Smooth muscle cell (in vitro differentiated cells): ENCODE results near the gene KIAA1958. TPM values are rescaled to one million over a fixed set of nuclear protein-coding genes. Genes with fewer than 3 reads are reported as not detected.
"Not testable (repeated sequence)": the region's sequence is repeated elsewhere in the genome, so short reads cannot be mapped to it uniquely, and the experiment has no call there.

Experiments
- DNase-seq: peaks from one replicate; lab custom pipeline; 2025; ENCODE audit not compliant: unreplicated experiment; lab: John Stamatoyannopoulos, UW
- H2AFZ ChIP-seq: fragments of 200-600 bp; sonication (generic); 2 replicates; pipeline ENCODE4 v1.6.0; 2016; ENCODE audit warnings: antibody characterized with exemption, low read depth, mild to moderate bottlenecking
- H3F3A ChIP-seq: fragments of 200-600 bp; sonication (generic); 2 replicates; pipeline ENCODE4 v1.6.0; 2017; ENCODE audit warnings: antibody characterized with exemption, low read depth
- H3K27ac ChIP-seq: fragments of 200-600 bp; sonication (generic); 2 replicates; pipeline ENCODE4 v1.5.1; 2016; ENCODE audit warnings: low read depth, mild to moderate bottlenecking
- H3K27me3 ChIP-seq: fragments of 200-600 bp; sonication (generic); 2 replicates; pipeline ENCODE4 v1.6.1; 2016; ENCODE audit warnings: low read depth, mild to moderate bottlenecking
- H3K36me3 ChIP-seq: fragments of 200-600 bp; sonication (generic); 2 replicates; pipeline ENCODE4 v1.5.1; 2016; ENCODE audit warnings: low read depth
- H3K4me1 ChIP-seq: fragments of 200-600 bp; sonication (generic); 2 replicates; pipeline ENCODE4 v1.5.1; 2016; ENCODE audit warnings: low read depth
- H3K4me2 ChIP-seq: fragments of 200-600 bp; sonication (generic); 2 replicates; pipeline ENCODE4 v1.6.0; 2016; ENCODE audit warnings: mild to moderate bottlenecking
- H3K4me3 ChIP-seq: fragments of 200-600 bp; sonication (generic); 2 replicates; pipeline ENCODE4 v1.5.1; 2016; ENCODE audit warnings: mild to moderate bottlenecking
- H3K79me2 ChIP-seq: fragments of 200-600 bp; sonication (generic); 2 replicates; pipeline ENCODE4 v1.6.0; 2016; ENCODE audit warnings: low read depth, mild to moderate bottlenecking
- H3K9ac ChIP-seq: fragments of 200-600 bp; sonication (generic); 2 replicates; pipeline ENCODE4 v1.6.0; 2016; ENCODE audit warnings: low read depth
- H3K9me3 ChIP-seq: fragments of 200-600 bp; sonication (generic); replicated peaks from 2 replicates; pipeline ENCODE4 v1.5.1; 2016; ENCODE audit warnings: low read depth
- H4K20me1 ChIP-seq: fragments of 200-600 bp; sonication (generic); 2 replicates; pipeline ENCODE4 v1.6.0; 2016; ENCODE audit warnings: low read depth
- CTCF ChIP-seq: fragments of 200-600 bp; sonication (generic); IDR thresholded peaks from 2 replicates; pipeline ENCODE4 v1.5.1; 2017; ENCODE audit warnings: borderline replicate concordance, mild to moderate bottlenecking, antibody characterized with exemption; ENCODE audit not compliant: insufficient read depth, poor library complexity, severe bottlenecking
- WGBS: methylation state at CpG from one replicate; pipeline ENCODE4 v1.1.7; 2016; ENCODE audit warnings: low lambda C conversion rate; 5-methylcytosine and 5-hydroxymethylcytosine counted together
- polyA plus RNA-seq: library from polyadenylated mRNA; unstranded; fragments of >200 nt; fragmentation: Nextera tagmentation; extraction: Ambion mirVana; gene quantifications from 2 replicates; pipeline ENCODE4 v1.2.1, GENCODE V29; 2016
- total RNA-seq: library from RNA; depleted of rRNA; stranded (reverse); fragments of >200 nt; gene quantifications from 2 replicates; pipeline ENCODE4 v1.2.3, GENCODE V29; 2014

Gene KIAA1958
- total and polyA plus RNA-seq, 2 experiments from 2014 or later = 1.1 to 1.8 TPM

- H3K27ac ChIP-seq = no peak overlapping the region
- no peaks in the 10 kb centered on the region for H4K20me1 ChIP-seq
- no peaks in the 10 kb centered on the region for H3K9me3 ChIP-seq
- no peak for TF ChIP-seq CTCF
- no peaks in the 10 kb centered on the region for H3K79me2 ChIP-seq
- no peaks in the 10 kb centered on the region for H3F3A ChIP-seq
- no peak overlapping the region for H3K9ac ChIP-seq
- H3K4me3 ChIP-seq = no peak overlapping the region
- no peak overlapping the region for H2AFZ ChIP-seq
- H3K36me3 ChIP-seq = no peaks in the 10 kb centered on the region
- DNase-seq = no peak
- H3K27me3 ChIP-seq = no peaks in the 10 kb centered on the region
- no peak overlapping the region for H3K4me2 ChIP-seq
- no peaks in the 10 kb centered on the region for H3K4me1 ChIP-seq
- WGBS = 95% methylated on average over 4 of the region's 4 CpGs
These were observed 100.0 kb downstream of the KIAA1958 start for GRCh38 chr9:112586599-112587155.

- H3K4me2 ChIP-seq, H3K4me1 ChIP-seq, H3K9me3 ChIP-seq, DNase-seq, H3K27me3 ChIP-seq, H3K9ac ChIP-seq, H3K27ac ChIP-seq, H4K20me1 ChIP-seq, H2AFZ ChIP-seq, H3F3A ChIP-seq, H3K36me3 ChIP-seq, H3K4me3 ChIP-seq, H3K79me2 ChIP-seq: not testable (repeated sequence)
- 94% methylated on average over 8 of the region's 8 CpGs for WGBS
These were observed 105.2 kb downstream of the KIAA1958 start for GRCh38 chr9:112591875-112592274.

- Histone ChIP-seq H3K9ac (no peak overlapping the region), H3K36me3 (no peaks in the 10 kb centered on the region), H3K4me1 (no peaks in the 10 kb centered on the region), H3K27me3 (no peaks in the 10 kb centered on the region), H4K20me1 (no peaks in the 10 kb centered on the region), H3K4me2 (no peak overlapping the region), H3K79me2 (no peaks in the 10 kb centered on the region), H3F3A (no peaks in the 10 kb centered on the region), H2AFZ (no peak overlapping the region), H3K4me3 (no peak overlapping the region), H3K27ac (no peak overlapping the region), H3K9me3 (no peaks in the 10 kb centered on the region)
- TF ChIP-seq CTCF = no peak
- WGBS = 98% methylated on average over 3 of the region's 3 CpGs
- no peak for DNase-seq
These were observed 113.1 kb downstream of the KIAA1958 start for GRCh38 chr9:112599732-112600131.

GRCh38 chr9:112601636-112602035 lies 115.0 kb downstream of the KIAA1958 start:
- H3K4me2 ChIP-seq = no peak overlapping the region
- no peaks in the 10 kb centered on the region for H3K79me2 ChIP-seq

More at GRCh38 chr9:112601636-112602035, 115.0 kb downstream of the KIAA1958 start:
- Histone ChIP-seq H3K4me3 (no peak overlapping the region), H3K4me1 (no peaks in the 10 kb centered on the region), H2AFZ (no peak overlapping the region), H4K20me1 (no peaks in the 10 kb centered on the region), H3K27me3 (no peaks in the 10 kb centered on the region), H3F3A (no peaks in the 10 kb centered on the region), H3K27ac (no peak overlapping the region), H3K9ac (no peak overlapping the region), H3K36me3 (no peaks in the 10 kb centered on the region), H3K9me3 (no peaks in the 10 kb centered on the region)
- WGBS = 85% methylated on average over 2 of the region's 2 CpGs
- TF ChIP-seq CTCF = no peak
- DNase-seq = no peak
